ENCODE results near the gene POU3F3.

The POU3F3 gene

GRCh38 chr2:104901037-104901881 lies 47.3 kb downstream of the POU3F3 start:
- no peak for DNase-seq (ENCODE audit: low spot score)

DNA sequence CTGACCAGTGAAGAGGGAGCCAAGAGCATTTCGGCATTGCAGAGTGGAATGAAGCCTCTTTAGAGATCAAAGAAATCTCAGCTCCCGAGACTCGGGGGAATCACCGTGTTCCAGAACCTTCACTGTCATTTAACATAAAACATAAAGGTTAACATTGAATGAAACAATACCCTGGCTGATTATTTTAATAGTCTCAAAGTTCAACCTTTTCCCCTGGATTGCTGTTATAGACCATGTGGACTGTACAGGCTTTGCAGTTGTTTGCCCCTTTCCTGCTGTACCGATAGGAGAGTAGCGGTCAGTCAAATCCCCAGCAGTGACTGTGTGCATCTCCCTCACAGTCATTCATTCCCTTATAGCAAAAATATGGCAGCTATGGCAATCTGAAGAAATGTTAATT lies 48.4 kb downstream of the POU3F3 start:
- FAIRE-seq = no peak
- DNase-seq (ENCODE audit: low spot score) = no peak

More at GRCh38 chr2:104901037-104901881, 47.3 kb downstream of the POU3F3 start:
- no peak for FAIRE-seq

Data from RCC 7860 (cell line).